ENCODE data around the gene VBP1.
"Not testable (repeated sequence)": the region's sequence is repeated elsewhere in the genome, so short reads cannot be mapped to it uniquely, and the experiment has no call there.

Gene VBP1

DNA sequence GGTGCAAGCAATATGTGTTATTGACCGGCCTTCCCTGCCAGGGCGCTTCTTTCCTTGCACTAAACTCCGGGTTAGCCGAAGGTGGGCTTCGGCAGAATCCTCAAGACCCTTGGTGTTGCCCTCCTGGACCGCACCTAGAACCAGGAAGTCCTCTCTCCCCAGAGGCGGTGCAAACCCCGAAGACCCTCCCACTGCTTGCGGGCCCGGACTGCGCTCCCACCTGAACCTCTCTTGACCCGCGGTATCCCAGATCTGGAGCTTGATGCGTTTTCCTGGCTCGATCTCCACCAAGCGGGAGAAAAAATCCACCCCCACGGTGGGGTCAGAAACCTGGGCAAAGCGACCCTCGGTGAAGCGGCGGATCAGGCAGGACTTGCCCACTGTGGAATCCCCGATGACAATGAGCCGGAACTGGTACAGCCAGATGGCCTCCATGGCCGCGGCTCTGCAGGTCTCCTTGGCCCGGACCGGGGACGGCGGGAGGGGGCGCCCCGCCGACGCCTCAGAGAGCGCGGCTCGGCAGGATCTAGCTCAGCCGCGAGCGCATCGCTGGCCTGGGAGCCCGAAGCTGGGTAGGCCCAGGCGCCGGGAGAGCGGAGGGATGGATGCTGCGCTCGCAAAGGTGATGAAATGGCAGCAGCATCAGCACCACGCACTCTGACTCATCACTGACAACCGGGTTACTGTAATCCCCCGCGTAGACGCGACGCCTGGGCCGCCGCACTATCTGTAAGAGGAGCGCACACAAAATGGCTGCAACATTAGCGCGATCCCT is 47.8 kb downstream of the VBP1 start, which contains the start of gene RAB39B:
Gene RAB39B, minus strand, starts transcription at position 638 of the 775 bp plus-strand sequence. Its CDS starts 203 bp downstream, at position 435.
- peak; percentile 37 to 63 for DNase-seq (ENCODE audit: low read depth in 2 of 2)

DNA sequence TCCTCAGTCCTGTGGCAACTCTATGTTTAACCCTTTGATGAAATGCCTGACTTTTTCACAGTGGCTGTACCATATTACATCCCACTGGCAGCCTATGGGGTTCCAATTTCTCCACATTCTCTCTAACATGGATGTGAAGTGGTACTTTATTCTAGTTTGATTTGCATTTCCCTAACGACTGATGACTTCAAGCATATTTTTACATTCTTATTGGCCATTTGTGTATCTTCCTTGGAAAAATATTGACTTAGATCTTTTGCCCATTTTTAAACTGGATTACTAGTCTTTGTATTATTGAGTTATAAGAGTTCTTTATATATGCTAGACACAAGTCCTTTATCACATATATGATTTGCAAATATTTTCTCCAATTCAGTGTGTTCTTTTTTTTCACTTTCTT is 50.2 kb downstream of the VBP1 start:
- no peak for DNase-seq (ENCODE audit: low read depth in 2 of 2)

DNA sequence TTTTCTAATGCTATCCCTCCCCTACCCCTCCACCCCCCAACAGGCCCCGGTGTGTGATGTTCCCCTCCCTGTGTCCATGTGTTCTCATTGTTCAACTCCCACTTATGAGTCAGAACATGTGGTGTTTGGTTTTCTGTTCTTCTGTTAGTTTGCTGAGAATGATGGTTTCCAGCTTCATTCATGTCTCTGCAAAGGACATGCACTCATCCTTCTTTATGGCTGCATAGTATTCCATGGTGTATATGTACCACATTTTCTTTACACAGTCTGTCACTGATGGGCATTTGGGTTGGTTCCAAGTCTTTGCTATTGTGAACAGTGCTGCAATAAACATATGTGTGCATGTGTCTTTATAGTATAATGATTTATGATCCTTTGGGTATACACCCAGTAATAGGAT is 51.7 kb downstream of the VBP1 start:
- not testable (repeated sequence) for DNase-seq (ENCODE audit: low read depth in 2 of 2)

DNA sequence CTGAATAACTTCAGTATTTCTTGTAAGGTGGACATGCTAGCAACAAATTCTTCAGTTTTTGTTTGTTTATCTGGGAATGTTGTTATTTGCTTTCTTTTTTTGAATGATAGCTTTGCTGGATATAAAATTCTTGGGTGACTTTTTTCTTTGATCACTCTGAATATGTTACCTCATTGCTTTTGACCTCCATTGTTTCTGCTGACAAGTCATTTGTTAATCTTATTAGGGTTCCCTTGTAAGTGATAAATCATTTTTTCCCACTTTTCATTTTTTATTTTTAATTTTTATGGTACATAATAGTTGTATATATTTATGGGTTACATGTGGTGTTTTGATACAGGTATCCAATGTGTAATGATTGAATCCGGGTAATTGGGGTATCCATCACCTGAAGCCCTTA is 54.7 kb downstream of the VBP1 start:
- no peak for DNase-seq (ENCODE audit: low read depth in 2 of 2)

DNA sequence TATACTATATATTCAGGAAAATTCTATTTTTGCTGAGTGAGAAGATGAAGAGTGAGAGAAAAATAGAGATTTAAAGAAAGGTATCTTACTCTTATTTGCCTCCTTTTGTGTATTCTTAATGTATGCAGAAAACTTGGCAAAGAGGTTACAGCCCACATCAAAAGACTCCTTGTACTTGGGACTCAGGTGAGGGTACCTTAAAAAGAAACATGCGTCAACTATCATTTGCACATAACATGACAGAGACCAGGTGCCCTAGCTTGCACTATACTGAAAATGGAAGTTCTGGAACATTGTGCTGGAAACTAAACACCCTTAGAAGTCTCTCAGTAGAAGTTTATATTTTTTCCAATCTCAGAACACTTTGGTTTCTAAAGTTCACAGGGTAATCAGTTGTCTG is 63.6 kb downstream of the VBP1 start:
- no peak for DNase-seq (ENCODE audit: low read depth in 2 of 2)

Data from stimulated activated CD4-positive, alpha-beta T cell treated with anti-CD3 and anti-CD28 coated beads, Interleukin-12 subunit alpha, Interleukin-12 subunit beta, amount 100 ng/mL, for 24 hours (primary cell).